HG02981 (cell line): ENCODE results near the gene GALNT18.

Source experiments
- ATAC-seq: cut with Tn5 transposase; IDR thresholded peaks from one replicate; pipeline ENCODE4 v1.9.1; 2021; ENCODE audit warnings: mild to moderate bottlenecking, moderate library complexity; ENCODE audit not compliant: unreplicated experiment

The GALNT18 gene

DNA sequence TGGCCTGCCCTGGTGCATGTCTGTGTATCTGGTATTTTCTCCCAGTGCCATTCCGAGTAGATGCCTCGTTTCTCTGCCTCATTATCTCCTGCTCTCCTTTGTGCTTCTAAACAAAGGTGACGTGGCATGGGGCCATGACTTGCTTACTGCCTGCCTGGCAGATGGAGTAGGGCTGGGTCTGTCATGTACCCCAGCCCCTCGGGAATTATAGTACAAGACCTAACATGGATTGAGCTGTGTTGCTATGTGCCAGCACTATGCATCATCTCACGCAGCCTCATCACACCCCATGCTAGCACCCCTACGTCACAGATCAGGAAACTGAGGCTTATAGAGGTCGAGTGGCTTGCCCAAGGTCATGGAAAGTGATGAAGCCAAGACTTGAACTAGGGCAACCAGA is 88.1 kb downstream of the GALNT18 start:
- no peak for ATAC-seq

DNA sequence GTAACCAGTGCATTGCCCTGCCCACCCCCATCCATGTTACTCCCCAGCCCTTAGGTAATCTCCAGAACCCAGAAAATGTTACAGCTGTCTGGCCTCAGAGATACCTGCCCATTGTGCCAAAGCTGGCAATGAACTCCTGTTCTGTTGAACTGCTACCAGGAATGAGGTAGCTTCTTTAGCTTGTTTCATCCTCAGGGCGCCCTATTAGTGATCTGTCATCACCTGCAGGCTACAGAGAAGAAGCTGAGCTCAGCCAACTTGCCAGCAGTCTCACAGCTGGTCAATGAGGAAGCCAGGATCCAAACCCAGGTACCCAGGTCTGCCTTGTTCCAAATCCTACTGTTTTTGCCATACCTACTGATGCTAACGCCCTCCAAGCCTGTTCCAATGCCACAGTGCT is 88.7 kb downstream of the GALNT18 start:
- ATAC-seq: no peak

DNA sequence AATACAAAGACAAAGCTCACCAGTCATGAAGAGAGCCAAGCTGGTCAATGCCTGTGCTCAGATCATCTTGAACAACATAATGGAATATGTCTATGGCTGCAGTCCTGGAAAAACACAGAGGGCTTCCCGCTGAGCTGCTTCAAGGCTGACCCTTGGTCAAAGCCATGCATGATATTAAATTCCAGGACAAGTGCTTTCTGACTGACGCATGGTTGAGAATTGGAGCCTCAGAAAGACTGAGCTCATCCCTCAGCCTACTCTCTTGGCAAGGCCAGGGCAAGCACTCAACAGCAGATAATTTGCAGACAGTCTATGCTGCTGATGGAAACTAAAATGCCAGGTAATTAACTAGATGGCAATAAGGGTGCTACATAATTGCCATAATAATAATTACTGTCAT is 89.2 kb downstream of the GALNT18 start:
- ATAC-seq: no peak

DNA sequence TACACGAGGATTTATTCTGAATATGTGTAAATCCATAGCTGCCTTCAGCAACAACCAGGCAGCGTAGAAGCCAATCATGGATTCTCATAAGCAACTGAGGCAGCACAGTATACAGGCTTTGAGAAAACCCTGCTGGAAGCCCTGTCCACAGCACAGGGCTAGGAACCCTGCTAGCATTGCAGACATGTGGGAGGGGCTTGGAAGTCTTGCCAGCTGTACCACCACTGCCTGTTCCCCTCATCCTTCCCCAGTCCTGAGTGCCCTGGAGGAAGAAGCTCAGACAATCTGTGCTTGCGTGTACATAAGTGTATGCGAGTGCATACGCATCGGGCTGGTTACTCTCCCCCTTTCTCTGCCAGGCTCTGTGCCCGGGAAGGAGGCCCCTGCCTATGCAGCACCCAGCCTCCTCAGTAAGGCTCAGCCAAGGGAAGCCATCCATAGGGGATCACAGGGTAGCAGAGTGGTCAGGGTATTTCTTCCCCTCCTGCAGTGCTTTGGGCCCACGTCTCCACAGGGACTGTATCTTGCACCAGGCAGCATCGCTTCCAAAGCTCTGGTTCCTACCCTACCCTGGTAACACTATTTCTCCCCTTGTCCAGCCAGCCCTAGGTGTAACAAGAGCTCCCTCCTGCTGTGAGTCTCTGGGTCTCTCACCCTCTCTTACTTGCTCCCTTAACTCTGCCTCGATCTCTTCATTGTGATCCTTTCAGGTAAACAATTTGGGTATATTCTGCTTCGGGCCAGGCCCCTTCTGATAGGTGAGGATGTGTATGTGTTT is 90.5 kb downstream of the GALNT18 start:
- ATAC-seq: no peak

DNA sequence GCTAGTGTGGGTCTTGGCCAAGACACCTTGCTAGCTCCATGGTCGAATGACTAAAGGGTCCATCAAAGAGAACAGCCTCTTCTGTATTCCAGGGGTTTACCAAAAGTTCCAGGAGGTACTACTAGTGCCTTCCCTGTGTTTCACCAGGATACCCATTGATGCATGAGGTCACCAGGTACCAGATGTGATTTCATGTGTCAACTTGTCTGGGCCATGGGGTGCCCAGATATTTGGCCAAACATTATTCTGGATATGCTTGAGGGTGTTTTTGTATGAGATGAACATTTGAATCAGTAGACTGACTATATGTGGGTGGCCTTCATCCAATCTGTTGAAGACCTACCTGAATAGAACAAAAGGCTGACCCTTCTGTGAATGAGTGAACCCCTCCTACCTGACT is 92.8 kb downstream of the GALNT18 start:
- ATAC-seq: no peak

DNA sequence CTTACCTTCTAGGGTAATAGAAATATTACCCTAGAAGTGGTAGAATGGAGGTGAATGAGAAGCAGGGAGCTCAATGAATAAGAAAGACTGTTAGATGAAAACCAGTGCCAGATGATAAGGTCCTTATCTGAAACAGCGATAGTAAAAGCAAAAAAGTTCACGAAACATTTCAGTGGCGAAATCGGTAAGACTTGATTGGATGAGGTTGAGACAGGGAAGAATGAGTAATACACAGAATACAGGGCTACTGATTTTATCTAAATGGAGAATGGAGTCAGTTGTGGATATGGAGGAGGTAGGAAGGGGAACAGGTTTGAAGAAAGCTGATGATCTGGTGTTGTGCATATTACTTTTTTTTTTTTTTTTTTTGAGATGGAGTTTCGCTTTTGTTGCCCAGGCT is 96.5 kb downstream of the GALNT18 start:
- ATAC-seq: no peak

DNA sequence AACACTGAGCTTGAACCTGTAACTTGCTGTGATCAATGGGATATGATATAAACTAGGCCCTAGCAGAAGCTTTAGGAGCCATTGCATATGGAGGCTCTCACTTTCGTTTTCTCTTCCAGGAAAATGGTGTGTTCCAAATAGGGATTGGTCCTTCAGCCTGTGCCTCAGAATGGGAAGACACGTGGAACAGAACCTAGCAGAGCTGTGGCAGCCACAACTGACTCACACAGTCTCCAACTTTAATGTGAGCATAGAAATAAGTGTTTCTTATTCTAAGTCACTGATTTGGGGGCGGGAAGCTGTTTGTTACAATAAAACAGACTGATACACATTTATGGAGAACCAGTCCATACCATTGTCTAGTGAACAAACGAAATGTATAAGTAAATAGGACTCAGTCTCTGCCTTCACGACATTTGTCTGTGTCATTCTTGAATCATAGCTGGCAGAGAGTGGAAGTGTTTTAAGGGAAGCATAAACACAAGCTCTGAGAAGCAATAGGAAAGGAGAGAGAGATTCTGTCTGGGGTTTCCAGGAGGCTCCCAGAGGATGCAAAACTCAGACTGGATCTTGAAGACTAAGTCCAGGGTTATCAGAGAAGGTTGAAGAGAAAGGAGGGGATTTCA is 97.3 kb downstream of the GALNT18 start:
- ATAC-seq: no peak

DNA sequence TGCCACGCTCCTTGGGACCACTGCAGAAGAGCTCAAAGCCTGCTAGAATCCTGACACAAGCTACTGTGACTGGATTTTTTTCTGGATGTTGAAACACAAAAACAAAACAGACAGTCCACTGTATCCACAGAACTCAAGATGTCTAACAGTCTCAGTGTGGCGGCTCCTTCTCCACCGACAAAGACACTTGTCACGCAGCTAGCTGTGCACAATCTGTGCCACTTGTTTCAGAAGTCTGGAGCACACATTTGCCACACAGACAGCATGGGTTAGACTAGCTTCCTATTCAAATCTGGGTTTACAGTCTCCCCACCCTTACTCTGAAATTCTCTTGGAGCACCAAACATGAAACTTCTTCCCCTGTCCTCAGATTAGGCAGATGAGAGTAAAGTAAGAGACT is 99.2 kb downstream of the GALNT18 start:
- no peak for ATAC-seq

DNA sequence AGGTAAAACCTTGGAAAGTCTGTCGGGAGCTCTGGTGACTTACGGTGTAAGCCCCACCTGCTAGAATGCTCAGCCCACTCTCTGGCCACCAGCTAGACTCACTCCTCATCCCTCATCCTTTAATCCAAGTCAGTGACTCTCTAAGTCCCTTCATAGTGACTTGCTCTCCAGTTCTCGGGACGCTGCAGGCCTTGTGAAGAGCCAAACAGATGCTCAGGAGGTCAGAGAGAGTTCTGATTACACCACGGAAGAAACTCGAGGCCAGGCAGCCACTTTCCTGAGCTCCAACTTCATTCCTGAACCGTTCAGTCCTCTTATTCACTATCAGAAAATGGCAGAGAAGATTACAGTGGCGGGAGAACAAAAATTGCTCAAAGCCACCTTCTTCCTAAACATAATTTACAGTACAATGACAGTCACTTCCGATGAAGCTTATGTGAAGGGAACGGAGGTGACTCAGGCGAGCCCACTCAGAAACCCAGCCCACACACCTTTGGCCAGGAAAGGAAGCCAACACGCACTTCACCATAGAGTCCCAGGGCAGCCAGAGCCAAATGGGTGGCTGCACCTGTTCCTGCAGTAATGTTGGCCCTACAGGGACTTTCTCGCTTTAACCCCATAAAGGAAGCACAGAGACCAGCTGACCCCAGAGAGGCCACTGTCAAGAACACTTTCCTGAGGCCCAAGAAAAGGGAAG is 100.4 kb downstream of the GALNT18 start:
- no peak for ATAC-seq

DNA sequence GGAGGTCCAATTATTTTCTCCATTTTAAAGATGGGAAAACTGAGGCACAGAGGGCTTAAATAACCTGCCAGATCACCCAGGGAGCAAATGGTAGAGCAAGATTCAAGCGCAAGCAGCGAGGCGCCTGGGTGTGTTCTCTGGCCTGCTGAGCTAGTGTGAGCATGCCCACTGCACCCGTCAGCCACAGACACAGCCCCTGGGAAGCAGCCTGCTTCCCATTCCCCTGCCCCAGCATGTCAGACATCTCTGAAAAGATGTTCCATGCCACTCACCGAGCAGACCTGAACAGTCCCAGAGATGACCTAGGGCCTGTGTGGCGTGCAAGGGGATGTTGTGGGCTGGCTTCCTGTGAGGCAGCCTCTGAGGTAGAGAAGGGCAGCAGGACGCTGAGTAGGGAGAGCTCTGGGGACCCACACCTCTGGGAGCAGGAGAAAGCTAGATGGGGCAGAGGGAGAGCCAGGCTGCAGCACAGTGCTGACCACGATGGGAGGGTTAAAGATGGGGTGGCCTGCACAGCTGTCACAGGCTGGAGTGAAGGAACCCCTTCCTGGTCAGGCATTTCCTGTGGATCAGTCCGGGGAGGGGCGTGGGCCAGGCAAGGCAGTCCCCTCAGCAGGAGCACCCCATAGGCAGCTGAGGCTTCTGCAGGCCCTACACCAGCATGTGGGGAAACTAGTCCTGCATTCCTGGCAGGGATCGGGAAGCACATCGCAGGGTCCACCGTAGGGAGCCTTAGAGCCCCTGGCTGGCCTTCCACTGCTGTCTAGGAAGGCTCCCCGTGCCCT is 101.4 kb downstream of the GALNT18 start:
- ATAC-seq: no peak

DNA sequence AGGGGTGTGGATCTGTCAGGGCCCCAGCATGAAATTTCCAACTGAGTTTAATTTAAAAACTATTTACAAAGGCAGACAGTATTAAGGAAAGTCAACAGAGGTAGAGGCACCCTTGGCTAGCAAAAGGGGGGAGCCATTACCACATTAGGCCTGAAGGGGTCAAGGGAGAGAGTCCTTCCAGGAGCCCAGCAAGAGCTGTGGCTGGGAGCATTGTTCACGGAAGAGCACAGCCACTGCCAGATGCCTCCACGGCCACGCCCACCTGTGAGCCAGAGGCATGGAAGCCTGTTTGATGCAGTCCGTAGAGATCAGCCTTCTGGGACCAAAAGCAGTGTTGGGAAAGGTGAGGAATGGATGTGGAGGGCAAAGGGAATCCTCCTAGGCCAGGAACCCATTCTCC is 102.6 kb downstream of the GALNT18 start:
- no peak for ATAC-seq

DNA sequence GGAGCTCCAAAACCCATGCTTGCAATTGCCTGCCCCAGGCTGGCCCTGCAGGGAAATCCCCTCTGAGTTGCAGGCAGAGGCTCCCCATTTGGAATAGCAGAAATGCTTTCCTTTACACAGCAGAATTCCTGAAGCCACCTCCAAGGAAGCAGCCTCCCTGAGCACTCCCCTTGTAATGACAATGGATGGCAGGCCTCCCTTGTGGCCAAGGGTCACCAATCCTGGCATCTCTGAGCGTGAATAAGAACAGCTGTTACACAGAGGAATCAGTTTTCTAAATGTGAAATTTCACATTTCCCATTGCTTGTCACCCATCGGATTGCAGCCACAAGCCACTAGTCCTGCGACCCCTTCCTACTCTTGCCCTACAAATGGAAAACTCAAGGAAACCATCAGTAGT is 107.6 kb downstream of the GALNT18 start:
- ATAC-seq: no peak

DNA sequence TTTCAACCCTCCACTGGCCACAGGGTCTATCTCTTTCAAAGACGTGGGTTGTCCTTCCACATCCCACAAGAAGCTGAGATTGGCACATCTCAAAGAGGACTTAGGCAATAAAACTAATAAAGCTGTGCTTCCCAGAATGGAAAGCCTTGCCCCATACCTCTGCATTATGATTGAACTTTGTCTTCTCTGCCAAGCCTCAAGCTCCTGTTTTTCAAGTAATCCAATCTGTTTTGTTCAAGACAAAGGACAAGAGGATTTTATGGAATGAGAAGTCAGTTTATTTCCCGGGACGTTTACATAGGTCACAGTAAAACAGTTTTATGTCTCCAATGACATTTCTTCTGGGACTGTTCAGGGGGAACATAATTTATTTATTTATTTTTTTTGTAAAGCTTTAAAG is 108.4 kb downstream of the GALNT18 start:
- no peak for ATAC-seq

DNA sequence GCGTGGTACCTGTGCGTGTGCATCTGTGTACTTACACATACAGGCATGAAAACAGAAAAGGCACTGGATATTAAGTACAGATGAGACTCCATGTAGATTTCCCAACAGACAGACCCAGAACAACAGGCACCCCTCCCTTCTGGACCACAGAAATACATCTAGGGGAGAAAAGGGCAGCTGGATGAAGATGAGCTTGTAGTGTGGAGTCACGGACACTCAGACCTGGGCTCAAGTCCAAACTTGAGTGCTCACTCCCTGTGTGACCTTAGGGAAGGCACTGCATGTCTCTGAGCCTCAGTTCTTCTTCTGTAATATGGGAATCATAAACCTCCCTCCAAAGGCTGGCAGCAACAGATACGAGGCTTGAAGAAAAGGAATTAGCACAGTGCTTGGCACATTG is 108.9 kb downstream of the GALNT18 start:
- ATAC-seq: no peak

DNA sequence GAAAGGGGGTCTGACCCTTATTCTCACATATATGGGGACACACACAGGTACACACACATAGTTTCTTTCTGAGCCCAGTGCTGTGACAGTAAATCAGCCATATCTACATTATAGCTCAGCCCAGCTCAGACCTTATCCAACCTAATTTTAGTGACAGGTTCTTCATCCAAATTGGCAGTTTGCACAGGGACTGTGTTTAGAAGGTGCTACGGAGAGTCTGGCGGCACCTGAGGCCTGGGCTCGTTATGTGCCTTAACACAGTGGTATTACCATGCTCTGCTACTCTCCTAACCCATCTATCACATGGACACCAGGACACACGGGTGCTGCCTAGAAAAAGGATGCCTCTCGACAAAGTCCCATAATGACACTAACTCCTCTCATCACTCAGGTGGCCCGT is 109.3 kb downstream of the GALNT18 start:
- ATAC-seq: no peak

DNA sequence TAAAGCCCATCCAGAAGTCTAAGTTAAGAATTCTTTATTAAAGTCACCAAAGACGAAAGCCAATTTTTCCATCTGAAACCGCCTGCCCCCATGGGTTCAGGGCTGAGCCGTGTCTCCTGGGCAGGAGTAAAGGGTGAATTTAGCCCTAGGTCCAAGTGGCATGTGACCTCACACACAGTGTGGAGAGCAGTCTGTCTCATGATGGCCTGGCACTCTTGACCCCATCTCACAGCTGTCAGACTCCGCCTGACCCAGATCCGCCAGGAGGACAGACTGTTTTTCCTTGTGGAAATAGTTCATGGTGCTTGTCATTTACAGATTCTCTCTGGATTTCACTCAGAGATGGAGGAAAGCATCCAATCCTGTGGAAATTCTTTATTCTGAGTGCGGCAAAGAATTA is 109.7 kb downstream of the GALNT18 start:
- no peak for ATAC-seq

DNA sequence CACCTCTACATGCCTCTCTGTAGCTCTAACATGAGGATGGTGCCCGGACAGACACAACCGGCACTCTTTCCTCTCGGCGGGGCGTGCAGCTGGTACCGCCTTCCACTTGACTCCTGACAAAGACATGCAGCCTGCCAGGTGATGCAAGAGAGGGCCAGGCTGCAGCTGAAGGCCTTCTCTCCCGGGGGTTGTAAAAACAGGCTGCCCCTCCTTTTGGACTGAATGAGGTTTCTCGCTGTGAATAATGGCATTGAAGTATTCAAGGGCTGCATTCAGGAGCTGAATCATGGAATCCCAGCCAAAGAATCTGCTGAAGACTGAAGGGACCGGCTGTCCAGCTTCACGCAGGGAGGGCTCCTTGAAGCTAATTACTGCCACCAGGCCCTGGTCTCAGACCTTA is 110.9 kb downstream of the GALNT18 start:
- ATAC-seq: no peak

DNA sequence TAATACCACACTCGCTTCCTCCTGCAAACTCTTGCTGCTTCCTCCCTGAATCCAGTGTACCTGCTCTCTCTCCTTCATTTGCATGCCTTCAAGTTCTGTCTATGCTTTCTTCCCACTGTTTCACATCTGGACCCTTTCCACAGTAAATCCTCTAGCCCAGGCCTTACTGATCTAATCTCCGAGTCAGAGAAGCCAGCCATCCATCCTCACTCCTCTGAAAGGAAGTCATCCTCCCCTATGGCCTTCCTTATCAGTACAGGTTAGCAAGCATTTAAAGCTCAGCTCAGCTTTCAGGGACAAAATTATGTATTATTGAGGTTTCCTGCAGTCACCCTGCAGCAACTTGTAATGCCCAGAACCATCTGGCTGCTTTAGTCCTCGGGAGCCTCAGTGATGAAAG is 116.1 kb downstream of the GALNT18 start:
- ATAC-seq: no peak

DNA sequence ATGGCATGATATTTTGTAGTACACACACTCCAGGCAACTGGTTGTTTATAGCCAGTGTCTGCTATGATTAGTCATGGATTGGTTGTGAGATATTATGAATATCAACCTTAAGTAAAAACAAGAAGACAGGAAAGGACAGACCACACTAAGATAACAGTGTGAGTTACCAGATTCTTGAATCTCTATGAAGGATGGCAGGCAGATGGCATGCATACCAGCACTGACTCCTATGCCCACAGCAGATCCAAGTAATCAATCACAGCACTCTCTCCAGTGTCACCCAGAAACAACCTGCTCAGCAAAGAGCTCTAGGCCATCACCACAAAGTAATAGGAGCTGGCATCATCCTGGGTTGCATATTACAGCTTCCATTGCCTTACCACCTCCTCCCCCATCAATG is 116.6 kb downstream of the GALNT18 start:
- no peak for ATAC-seq

DNA sequence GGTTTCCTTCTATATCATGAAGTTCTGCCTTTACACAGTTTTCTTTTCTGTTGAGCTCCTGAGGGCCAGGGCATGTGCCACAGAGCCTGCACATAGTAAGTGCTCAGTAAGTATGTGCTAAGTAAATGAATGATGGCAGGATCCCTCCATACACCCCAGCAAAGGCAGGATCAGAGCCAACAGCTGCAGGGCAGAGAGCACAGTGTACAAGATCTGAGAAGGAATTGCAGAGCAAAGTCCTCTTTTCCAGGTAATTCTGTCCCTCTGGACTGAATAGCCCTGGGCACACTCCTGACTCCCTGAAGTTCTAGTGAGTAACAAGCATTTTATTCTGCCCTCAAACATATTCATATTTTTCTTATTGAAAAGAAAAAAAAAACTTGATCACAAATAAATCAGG is 117.7 kb downstream of the GALNT18 start:
- no peak for ATAC-seq

DNA sequence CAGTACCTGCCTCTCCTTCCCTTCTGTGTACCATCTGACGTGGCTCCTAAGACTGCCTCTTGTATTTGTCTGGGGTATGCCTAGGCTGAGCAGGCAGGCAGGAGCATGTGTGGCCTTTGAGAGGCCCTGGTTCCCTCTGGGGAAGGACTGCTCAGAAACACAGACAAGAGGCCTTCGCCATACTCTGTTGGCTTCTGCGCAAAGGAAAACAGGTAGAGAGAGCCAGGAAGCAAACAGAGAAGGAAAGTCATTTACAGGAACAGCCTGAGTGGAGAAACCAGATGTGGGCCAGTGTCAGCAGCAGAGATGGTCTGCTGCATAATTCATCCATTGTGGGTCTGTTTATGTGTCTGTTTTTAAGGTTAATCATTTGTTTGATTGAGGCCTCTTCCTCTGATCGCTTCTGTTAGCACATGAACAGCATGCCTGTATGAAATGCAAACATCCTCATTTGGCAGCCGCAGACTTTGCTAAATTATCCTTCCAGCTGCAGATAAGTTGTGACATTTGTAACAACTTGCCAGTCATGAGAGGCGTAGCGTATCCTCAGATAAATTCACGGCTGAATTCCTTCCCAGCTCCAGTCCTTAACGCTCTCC is 119.4 kb downstream of the GALNT18 start:
- no peak for ATAC-seq
